NCI-H187 treated with DMSO at 0.1 percent for 48 hours (cell line): ENCODE results near the gene MAEL.
A peak's percentile ranks its signal among the peaks of the same experiment; 100 is the strongest.

Source experiments
- DNase-seq: peaks from one replicate; lab custom pipeline; 2025; lab: John Stamatoyannopoulos, UW

Gene MAEL

GRCh38 chr1:167056529-167057231, 67.6 kb downstream of the MAEL start:
- DNase-seq, result peak; percentile 86

- peak; percentile 89 for DNase-seq
These were observed 68.2 kb downstream of the MAEL start for GRCh38 chr1:167057241-167057688.

DNA sequence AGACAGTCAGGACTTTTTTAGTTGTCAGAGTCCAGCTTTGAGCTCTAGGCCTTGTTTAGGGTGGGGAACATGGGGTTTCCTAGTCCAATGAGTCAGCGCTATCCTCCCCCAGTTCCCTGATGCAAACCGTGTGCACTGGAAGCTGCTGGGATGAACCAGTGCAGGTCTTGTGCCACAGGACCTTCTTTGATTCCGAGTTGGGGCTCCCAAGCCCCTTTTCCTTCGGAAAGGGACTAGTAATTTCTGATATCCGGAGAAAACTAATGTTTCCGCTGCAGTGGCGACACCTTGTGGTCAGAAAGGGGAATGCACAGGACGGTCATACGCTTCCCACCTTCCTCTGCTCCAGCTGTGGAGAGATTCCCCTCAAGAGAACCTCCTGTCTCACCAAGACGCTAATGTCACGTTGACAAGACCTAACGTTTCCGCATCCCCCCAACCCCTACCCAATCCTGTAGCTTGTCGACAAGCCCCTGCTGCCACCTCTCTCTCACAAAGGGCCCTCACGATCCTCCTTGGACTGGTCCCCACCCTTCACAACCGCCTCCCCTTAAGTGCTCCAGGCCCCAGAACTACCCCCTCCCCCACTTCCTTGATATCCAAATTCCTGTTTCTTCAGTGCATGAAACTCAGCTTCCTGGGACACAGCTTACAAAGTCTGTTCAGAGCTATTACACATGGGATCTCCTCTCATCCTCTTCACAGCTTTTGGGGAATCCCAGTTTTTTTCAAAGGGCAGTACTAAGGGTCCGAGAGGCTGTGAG, 70.1 kb downstream of the MAEL start:
- peak; percentile 50 for DNase-seq

DNA sequence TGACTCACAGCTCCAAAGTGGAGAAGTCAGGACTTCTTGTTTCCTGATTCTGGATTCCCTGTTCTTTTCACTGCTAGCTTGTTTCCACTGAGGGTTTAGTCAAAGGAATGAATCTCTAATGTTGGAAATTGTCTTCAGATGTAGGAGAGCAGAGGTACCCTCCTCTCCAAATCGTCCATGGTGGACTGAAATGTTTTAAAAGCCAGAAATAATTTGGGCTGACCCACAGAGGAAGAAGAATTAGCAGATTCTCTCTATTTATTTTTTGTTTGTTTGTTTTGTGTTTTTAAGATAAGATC, 70.7 kb downstream of the MAEL start:
- DNase-seq, result no peak

- DNase-seq, result no peak
These were observed 71.3 kb downstream of the MAEL start for GRCh38 chr1:167060141-167061072.

DNA sequence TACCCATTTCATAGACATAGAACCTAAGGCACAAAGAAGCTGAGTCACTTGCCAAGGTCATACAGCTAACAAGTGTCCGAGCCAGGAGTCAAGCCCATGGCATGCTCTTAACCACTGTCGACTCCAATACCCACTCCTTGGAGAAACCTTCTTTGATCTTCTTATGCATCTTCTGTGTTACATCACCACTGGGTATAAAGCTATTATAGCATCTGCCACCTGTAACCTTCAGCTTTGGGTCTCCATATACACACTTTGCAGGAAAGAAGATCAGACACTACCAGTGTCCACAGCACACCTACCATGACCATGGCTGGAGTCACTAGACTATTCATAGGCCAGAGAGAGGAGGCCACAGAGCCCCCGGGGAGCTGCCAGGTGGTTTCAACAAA, 72.0 kb downstream of the MAEL start:
- no peak for DNase-seq

DNA sequence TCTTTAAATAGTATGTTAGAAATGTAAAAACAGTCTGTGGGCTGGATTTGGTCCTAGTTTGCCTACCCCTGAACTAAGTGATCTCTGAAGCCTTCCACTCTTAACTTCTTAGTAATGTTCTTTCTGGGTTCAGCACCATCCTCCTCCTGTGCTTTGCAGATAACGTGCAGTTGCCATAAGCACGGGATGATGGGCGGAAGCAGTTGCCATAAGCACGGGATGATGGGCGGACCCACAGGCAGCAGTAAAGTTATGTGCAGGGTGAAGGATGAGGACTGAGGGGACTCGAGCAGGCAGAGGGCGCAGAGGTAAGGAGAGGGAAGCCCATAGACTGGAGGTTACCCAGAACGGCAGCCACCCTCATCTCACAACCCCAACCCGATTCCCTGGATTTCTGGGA, 75.5 kb downstream of the MAEL start:
- no peak for DNase-seq

DNA sequence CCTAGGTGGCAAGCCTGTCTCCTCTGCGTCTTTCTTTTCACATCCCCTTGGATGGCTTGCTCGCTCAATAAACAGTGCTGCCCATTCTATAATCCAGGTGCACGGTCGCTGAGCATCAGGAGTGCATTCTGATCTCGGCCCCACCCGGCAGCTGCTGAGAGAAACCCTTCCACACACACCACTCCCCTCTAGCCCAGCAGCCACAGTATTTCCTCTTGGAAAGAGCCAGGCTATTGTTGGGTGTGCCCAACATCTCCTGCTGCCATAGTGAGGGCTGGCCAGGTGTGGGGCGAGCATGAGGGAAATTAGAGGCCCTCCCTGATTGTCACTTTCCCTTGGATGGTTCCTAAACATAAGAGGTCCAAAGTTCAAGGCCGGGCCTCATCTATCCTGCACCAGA, 76.4 kb downstream of the MAEL start:
- DNase-seq, result peak; percentile 55

DNA sequence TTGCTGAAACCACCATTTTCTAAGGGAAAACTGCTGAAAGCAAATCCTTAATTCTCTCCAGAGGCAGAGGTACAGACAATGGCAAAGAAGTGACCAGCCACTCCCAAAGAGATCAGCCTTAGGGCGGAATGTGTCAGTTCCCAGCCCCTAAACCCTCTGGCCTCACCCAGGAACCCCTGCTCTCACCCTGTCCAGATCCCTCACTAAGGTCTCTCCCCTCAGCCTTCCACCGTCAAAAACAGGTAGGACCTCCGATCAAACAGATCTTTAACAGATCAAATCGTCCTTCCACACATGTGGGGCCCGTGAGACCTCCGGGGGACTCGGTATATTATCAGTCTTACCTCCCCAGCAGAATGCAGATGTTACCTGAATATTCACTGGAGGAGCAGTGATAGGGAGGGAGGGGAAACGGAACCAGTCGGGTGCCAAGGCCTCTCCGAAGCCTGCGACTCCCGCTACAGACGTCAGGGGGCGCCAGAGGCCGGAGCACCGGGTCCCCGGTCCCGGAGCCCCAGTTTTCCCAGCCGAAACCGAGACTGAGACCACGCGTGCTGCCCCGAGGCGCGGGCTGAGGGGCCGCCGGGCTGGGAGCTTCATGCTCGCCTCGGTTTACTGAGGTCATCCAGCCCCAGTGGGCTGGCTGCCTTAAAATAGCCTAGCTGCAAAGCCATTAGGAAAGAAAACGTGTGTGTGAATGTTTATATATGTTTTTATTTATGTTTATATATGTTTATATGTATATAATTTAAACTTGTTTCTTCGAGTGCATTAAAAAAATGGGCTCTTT, 77.4 kb downstream of the MAEL start:
- peak; percentile 28 for DNase-seq

GRCh38 chr1:167067904-167068303, 78.8 kb downstream of the MAEL start:
- DNase-seq, result no peak

DNA sequence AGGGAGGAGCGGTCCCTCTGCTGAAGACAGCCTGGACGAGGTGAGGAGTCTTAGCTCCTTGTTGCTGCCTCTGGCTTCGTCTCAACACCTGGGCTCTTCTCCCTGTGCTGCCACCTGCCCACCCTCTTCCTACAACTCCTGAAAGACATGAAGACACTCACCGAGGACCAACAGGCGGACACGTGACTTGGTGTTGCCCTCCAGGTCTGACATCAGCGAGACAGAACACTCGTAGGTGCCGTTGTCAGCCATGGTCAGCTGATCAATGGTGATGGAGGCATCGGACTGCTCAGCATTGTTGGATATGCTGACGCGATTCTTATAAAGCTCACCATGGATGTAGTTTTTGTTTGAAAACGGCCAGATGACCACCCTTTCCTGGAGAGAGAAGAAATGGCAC, 79.7 kb downstream of the MAEL start:
- no peak for DNase-seq

DNA sequence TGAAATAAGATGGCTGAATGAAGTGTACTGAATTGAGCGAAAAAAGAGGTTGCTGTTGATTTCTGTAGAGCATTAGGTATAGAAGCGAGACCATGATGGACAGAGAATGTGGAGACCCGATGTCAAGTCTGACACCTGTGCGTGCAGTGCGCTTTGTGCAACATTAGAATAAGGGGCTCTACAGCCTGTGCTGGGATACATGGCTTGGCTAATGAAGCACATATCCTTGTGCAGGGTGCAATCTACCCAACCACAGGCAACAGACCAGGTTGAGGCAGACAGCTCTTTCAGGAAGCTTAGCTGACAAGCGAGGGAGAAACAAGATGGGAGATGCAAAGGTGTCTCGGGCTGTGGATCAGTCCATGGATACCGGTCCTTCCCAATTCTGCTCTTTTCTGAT, 82.2 kb downstream of the MAEL start:
- no peak for DNase-seq
